ENCODE data around the gene CNTNAP5.

Gene CNTNAP5

DNA sequence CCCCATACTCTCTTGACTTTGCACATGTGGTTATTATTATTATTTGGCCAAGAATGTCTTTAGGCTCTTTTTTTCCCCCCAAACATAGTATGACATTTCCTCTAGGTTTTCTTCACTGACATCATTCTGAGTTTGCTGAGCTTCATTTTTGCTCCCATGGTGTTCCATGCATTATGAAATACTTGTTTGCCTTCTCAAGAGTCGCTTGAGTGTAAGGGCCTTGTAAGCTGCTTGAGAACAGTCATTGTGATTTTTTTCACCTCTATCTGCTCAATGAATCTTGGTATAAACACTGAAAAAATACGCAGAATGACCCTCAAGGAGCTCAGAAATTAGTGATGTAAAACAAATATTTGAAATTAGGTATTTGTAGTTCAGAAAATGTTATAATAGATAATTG is 688.9 kb downstream of the CNTNAP5 start:
- H3K4me3 Mint-ChIP-seq = no peak overlapping the region
- H3K27me3 Mint-ChIP-seq = no peaks in the 10 kb centered on the region
- no peaks in the 10 kb centered on the region for H3K36me3 Mint-ChIP-seq
- no peak for DNase-seq (ENCODE audit: low spot score in 2 of 2)
- no peak for ATAC-seq (ENCODE audit: low read depth)
- H3K27ac Mint-ChIP-seq = no peak overlapping the region
- no peaks in the 10 kb centered on the region for H3K4me1 Mint-ChIP-seq
- H3K9me3 Mint-ChIP-seq = peaks cover 8% of the 10 kb centered on the region

DNA sequence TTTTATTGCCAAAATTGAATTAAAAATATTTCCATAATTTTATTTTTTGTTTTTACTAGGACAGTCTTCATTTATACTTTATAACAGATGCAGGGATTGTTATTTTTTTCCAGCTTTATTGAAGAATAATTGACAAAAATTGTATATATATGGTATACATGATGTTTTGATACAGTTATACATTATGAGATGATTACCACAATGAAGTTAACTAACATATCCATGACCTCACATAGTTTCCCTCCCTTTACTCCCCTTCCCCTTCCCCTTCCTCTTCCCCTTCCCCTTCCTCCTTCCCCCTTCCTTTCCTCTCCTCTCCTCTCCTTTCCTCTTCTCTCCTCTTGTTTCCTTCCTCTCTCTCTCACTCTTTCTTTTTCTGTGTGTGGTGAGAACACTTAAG is 700.1 kb downstream of the CNTNAP5 start:
- ATAC-seq (ENCODE audit: low read depth) = no peak
- Mint-ChIP-seq H3K4me1 (no peaks in the 10 kb centered on the region), H3K4me3 (no peak overlapping the region), H3K27me3 (no peaks in the 10 kb centered on the region), H3K36me3 (no peaks in the 10 kb centered on the region), H3K27ac (no peak overlapping the region), H3K9me3 (peaks cover 4% of the 10 kb centered on the region)
- no peak for DNase-seq (ENCODE audit: low spot score in 2 of 2)

DNA sequence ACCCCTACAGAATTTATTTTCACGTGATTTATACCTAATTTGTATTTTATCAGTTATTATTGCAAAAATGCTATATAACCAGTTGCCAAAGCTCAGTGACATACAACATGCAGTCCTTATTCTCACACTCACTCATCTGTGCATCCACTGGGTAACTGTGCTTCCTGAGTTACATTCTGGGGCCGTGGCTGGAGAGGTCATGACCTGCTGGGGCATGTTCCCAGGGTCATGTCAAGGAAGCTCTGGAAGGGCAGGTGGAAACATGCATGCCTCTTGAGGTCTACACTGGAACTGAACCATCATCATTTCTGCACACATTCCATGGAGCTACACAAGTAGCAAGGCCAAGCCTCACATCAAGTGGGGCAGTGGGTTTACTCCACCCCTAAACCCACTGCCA is 715.5 kb downstream of the CNTNAP5 start:
- DNase-seq (ENCODE audit: low spot score in 2 of 2) = no peak
- H3K36me3 Mint-ChIP-seq = no peaks in the 10 kb centered on the region
- H3K4me3 Mint-ChIP-seq = no peak overlapping the region
- ATAC-seq (ENCODE audit: low read depth) = no peak
- H3K27me3 Mint-ChIP-seq = no peaks in the 10 kb centered on the region
- peaks cover 4% of the 10 kb centered on the region for H3K9me3 Mint-ChIP-seq
- H3K4me1 Mint-ChIP-seq = no peaks in the 10 kb centered on the region
- no peak overlapping the region for H3K27ac Mint-ChIP-seq

DNA sequence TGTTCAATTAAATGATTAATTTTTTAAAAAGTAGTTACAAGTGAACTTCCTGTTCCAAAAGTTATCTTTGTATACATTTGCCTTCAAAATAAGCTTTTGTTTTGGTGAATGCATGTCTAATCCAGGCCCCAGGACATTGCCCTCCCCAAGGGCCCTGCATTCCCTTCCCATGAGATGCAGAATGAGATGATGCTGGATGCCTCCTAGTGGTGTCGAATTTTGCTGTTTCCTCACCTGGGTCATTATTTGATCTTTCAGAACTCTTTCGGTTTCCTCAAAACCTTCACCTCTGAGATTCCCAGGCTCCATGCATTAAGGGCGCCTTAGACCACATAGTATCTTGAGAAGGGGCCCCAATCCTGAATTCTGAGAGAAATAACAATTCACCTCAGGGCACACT is 728.8 kb downstream of the CNTNAP5 start:
- Mint-ChIP-seq H3K9me3 (peaks cover 4% of the 10 kb centered on the region), H3K4me3 (no peak overlapping the region), H3K4me1 (no peaks in the 10 kb centered on the region), H3K27me3 (no peaks in the 10 kb centered on the region), H3K36me3 (no peaks in the 10 kb centered on the region), H3K27ac (no peak overlapping the region)
- no peak for ATAC-seq (ENCODE audit: low read depth)
- DNase-seq (ENCODE audit: low spot score in 2 of 2) = no peak

DNA sequence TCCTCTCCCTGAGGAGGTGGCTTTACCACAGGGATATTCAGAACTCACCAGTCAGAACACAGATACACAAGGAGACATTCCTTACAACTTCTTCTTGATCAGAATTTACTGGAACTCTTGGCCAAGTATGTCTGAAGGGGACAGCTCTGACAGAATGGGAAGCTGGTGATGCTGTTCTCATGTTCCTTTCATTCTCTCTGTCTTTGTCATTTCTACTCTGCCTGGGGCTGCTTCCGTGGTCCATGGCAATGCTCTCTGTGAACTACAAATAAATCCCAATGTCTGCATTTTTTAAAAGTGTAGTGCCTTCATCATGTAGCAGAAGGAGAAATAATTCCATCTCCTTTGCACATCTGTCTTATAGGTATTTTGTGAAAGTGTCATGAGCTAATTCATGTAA is 730.3 kb downstream of the CNTNAP5 start:
- Mint-ChIP-seq H3K27me3 (no peaks in the 10 kb centered on the region), H3K4me3 (no peak overlapping the region), H3K9me3 (peaks cover 1% of the 10 kb centered on the region), H3K36me3 (no peaks in the 10 kb centered on the region), H3K27ac (no peak overlapping the region), H3K4me1 (no peaks in the 10 kb centered on the region)
- DNase-seq (ENCODE audit: low spot score in 2 of 2) (no peak), ATAC-seq (ENCODE audit: low read depth) (no peak)

DNA sequence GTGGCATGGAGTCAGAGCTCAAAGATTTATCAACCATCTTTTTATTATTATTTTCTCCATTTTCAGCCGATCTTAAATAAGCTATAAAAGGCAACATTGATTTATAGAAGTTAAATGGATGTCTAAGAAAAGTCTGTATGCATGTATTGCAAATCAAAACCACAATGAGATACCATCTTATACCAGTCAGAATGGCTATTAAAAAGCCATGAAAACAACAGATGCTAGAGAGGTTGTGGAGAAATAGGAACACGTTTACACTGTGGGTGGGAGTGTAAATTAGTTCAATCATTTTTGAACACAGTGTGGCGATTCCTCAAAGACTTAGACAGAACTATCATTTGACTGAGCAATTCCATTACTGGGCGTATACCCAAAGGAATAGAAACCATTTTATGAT is 731.0 kb downstream of the CNTNAP5 start:
- Mint-ChIP-seq H3K27me3 (no peaks in the 10 kb centered on the region), H3K27ac (no peak overlapping the region), H3K4me3 (no peak overlapping the region), H3K4me1 (no peaks in the 10 kb centered on the region), H3K36me3 (no peaks in the 10 kb centered on the region), H3K9me3 (peaks cover 1% of the 10 kb centered on the region)
- ATAC-seq (ENCODE audit: low read depth) (no peak), DNase-seq (ENCODE audit: low spot score in 2 of 2) (no peak)

DNA sequence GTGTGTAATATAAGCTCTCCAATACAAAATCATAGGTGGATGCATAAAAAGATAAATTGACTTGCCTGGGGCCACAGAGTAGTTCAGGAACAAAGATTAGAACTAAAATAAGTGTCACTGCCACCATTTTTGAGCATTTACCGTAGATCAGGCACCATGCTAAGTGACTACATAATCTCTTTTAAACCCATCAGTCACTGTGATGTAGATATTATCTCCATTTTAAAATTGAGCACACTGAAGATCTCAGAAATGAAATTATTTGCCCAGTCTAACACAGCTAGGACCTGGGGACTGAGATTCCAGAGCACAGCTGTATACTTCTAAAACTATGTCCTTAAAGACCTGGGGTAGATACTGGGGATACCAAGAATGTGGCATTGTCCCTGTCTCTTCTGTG is 737.3 kb downstream of the CNTNAP5 start:
- Mint-ChIP-seq H3K4me1 (no peaks in the 10 kb centered on the region), H3K27me3 (no peaks in the 10 kb centered on the region), H3K27ac (no peak overlapping the region), H3K9me3 (no peaks in the 10 kb centered on the region), H3K36me3 (no peaks in the 10 kb centered on the region), H3K4me3 (no peak overlapping the region)
- ATAC-seq (ENCODE audit: low read depth) (no peak), DNase-seq (ENCODE audit: low spot score in 2 of 2) (no peak)

DNA sequence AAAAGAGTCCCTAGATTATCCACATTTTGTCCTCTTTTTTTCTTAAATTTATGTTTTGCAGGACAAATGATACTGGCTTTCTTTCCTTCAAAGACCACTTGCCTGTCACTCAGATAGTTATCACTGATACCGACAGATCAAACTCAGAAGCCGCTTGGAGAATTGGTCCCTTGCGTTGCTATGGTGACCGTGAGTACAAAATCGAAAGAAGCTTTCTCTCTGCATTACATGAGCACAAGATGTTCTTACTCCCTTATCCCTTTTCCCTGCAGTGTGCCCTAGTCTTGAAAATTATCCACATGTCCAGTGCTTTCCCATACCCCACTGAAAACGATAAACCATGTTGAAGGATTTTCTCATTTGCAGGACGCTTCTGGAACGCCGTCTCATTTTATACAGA is 738.5 kb downstream of the CNTNAP5 start:
- Mint-ChIP-seq H3K36me3 (no peaks in the 10 kb centered on the region), H3K4me1 (no peaks in the 10 kb centered on the region), H3K4me3 (no peak overlapping the region), H3K27me3 (no peaks in the 10 kb centered on the region), H3K27ac (no peak overlapping the region), H3K9me3 (no peaks in the 10 kb centered on the region)
- ATAC-seq (ENCODE audit: low read depth) (no peak), DNase-seq (ENCODE audit: low spot score in 2 of 2) (no peak)

DNA sequence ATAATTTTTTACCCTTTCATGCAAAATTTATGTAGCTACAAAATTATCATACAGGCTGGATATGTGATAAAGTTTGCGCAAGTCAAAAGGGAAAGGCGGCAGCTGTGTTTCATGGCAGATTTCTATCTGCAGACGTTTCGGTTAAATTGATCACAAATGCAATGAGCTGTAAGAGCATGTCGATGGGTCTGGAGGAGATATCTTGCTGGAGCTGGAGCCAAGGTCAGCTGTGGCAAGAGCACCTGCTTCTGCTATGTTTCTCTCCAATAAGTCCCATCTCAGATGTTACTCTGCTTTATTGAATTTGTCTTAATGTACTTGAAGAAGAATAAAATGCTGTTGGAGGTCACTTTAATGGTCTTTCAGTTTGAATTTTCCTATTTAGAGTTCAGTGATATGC is 749.7 kb downstream of the CNTNAP5 start:
- DNase-seq (ENCODE audit: low spot score in 2 of 2) (no peak), ATAC-seq (ENCODE audit: low read depth) (no peak)
- peaks cover 10% of the 10 kb centered on the region for H3K9me3 Mint-ChIP-seq
- no peak overlapping the region for H3K4me3 Mint-ChIP-seq
- H3K27ac Mint-ChIP-seq = no peak overlapping the region
- no peaks in the 10 kb centered on the region for H3K27me3 Mint-ChIP-seq
- no peaks in the 10 kb centered on the region for H3K36me3 Mint-ChIP-seq
- no peaks in the 10 kb centered on the region for H3K4me1 Mint-ChIP-seq

DNA sequence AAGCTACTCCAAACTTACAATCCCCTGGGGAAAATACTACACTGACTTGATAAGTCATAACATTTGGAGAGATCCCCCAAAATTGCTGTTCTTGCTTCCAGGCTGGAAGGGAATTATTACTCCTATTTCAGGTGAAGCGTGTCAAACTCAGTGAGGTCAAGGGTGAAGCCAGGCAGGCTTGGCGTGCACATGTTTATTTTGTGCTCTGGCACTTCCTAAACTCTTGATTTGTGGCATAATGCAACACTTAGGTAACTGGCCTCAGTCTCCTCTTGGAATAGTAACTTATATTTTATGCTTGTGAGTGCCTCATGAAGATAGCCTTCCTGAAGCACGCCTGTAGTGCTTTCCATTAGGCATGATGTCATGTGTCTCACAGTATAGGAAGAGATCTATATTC is 751.2 kb downstream of the CNTNAP5 start:
- ATAC-seq (ENCODE audit: low read depth) (no peak), DNase-seq (ENCODE audit: low spot score in 2 of 2) (no peak)
- no peak overlapping the region for H3K4me3 Mint-ChIP-seq
- H3K27ac Mint-ChIP-seq = no peak overlapping the region
- no peaks in the 10 kb centered on the region for H3K27me3 Mint-ChIP-seq
- H3K9me3 Mint-ChIP-seq = peaks cover 10% of the 10 kb centered on the region
- H3K36me3 Mint-ChIP-seq = no peaks in the 10 kb centered on the region
- H3K4me1 Mint-ChIP-seq = no peaks in the 10 kb centered on the region

DNA sequence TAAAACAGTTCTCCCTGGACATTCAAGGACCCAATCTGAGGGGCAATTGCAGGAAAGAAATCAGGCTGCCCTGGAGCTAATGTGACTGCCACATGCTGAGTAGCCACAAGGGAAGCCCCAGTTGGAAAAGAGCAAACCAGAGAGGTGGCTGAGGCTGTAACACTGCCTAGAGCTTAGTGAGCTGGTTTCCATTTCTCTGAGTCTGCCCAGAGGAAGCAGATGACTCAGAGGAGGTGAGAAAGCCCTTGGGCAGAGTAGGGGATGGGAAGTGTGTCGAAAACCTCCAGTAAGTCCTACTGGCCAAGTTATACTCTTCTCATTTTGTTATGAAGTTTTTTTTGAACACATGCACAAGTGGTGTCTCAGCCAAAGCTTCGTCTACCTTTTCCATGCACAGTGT is 753.0 kb downstream of the CNTNAP5 start:
- H3K4me1 Mint-ChIP-seq = no peaks in the 10 kb centered on the region
- ATAC-seq (ENCODE audit: low read depth) (no peak), DNase-seq (ENCODE audit: low spot score in 2 of 2) (no peak)
- H3K4me3 Mint-ChIP-seq = no peak overlapping the region
- no peaks in the 10 kb centered on the region for H3K36me3 Mint-ChIP-seq
- no peak overlapping the region for H3K27ac Mint-ChIP-seq
- H3K27me3 Mint-ChIP-seq = no peaks in the 10 kb centered on the region
- H3K9me3 Mint-ChIP-seq = peaks cover 4% of the 10 kb centered on the region

DNA sequence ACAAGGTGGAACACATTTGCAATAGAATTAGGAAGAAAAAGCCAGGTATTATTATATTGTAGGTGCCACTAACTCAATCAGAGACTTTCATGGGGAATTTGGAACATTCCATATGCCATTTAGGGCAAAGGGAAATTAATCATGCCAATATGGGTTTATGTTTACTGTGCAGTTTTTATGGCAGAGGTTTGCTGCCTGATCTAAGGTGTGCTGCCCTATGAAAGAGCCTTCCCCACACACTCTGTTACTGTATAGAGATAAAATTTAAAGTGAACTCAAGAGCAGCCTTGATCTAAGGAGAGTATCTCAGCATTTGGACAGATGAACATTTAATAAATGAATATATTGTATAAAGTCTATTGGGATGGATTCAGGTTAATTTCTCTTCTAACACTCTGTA is 771.6 kb downstream of the CNTNAP5 start:
- no peaks in the 10 kb centered on the region for H3K27me3 Mint-ChIP-seq
- H3K4me3 Mint-ChIP-seq = no peak overlapping the region
- ATAC-seq (ENCODE audit: low read depth) = no peak
- H3K9me3 Mint-ChIP-seq = peaks cover under 1% of the 10 kb centered on the region
- no peak overlapping the region for H3K27ac Mint-ChIP-seq
- no peaks in the 10 kb centered on the region for H3K4me1 Mint-ChIP-seq
- no peaks in the 10 kb centered on the region for H3K36me3 Mint-ChIP-seq
- no peak for DNase-seq (ENCODE audit: low spot score in 2 of 2)

DNA sequence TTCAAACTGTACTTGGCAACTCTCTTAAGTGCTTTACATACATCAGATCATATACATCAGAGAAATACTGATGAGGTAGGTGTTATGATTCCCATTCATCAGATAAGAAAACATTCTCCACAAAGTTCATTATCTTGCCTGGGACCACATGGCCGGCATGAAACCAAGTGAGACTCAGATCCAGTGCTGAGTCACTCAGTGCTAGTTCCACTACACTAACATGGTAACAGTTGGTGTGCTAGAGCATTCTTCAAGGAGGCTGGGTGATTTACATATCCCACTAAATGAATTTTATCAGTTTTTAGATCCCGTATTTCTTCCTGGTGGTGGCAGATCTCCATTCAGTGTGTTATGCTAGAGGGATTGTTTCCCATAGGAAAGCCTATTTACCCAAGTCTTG is 772.0 kb downstream of the CNTNAP5 start:
- no peaks in the 10 kb centered on the region for H3K36me3 Mint-ChIP-seq
- DNase-seq (ENCODE audit: low spot score in 2 of 2) (no peak), ATAC-seq (ENCODE audit: low read depth) (no peak)
- no peaks in the 10 kb centered on the region for H3K9me3 Mint-ChIP-seq
- no peaks in the 10 kb centered on the region for H3K27me3 Mint-ChIP-seq
- no peaks in the 10 kb centered on the region for H3K4me1 Mint-ChIP-seq
- H3K4me3 Mint-ChIP-seq = no peak overlapping the region
- no peak overlapping the region for H3K27ac Mint-ChIP-seq

DNA sequence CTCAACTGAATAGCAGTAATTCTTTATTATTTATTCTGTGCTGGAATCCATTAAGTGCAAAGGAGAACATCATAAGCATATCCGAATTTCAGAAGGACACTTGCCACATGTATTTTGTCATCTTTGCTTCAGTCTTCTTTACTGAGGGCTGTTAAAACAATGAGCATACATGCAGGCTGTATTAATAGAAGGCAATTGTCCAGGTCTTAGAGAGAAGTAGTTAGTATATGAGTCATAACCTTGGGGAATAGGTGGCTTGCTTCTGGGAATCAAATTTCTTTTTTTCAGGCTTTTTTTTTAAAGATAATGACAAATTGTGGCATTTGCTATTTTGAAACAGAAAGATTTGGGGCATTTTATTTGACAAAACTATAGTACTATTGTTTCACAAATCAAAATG is 773.5 kb downstream of the CNTNAP5 start:
- Mint-ChIP-seq H3K27ac (no peak overlapping the region), H3K36me3 (no peaks in the 10 kb centered on the region), H3K4me1 (no peaks in the 10 kb centered on the region), H3K9me3 (no peaks in the 10 kb centered on the region), H3K4me3 (no peak overlapping the region), H3K27me3 (no peaks in the 10 kb centered on the region)
- DNase-seq (ENCODE audit: low spot score in 2 of 2) (no peak), ATAC-seq (ENCODE audit: low read depth) (no peak)

DNA sequence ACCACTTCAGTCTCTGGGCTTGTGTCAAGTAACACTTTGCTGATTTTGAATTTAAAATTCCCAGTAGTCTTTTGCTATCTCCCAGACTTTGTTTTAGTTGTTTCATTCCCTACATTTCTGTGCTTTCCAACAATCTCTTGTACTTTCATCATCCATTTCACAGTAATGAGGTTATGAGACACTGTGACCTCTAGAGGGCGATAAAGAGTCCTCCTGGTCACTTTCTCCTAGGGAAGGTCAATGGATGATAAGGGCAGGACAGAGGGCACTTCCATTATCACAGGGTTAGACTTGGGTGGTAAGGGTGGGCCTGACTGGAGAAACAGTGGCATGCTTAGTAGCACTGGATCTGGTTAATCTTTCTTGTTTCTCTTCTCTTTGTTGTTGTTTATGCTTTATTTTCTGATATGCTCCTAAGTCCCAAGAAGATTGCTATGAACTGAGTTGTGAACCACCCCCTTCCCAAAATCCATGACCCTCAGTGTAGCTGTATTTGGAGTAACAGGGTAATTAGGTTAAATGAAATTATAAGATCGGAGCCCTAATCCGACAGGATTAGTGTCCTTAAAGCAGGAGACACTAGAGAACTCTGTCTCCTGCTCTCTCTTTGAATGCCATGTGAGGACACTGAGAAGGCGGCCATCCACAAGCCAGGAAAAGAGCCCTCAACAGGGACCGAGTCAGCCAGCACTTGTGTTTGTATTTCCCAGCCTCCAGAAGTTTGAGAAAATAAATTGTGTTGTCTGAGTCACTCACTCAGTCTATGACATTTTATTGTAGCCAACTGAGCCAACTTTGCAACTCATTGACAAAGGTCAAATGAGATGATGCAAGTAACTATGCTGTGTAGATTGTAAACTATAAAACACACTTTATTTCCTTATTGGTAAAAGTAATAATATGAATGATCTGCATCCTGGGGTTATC is 779.2 kb downstream of the CNTNAP5 start:
- no peak for DNase-seq (ENCODE audit: low spot score in 2 of 2)

More for the DNA sequence above, 779.2 kb downstream of the CNTNAP5 start:
- no peaks in the 10 kb centered on the region for H3K9me3 Mint-ChIP-seq
- H3K27ac Mint-ChIP-seq = no peak overlapping the region
- no peaks in the 10 kb centered on the region for H3K4me1 Mint-ChIP-seq
- H3K4me3 Mint-ChIP-seq = no peak overlapping the region
- ATAC-seq (ENCODE audit: low read depth) = no peak
- H3K27me3 Mint-ChIP-seq = no peaks in the 10 kb centered on the region
- H3K36me3 Mint-ChIP-seq = no peaks in the 10 kb centered on the region

Measured in memory B cell (primary cell).